Activated T-cell treated with anti-CD3 and anti-CD28 coated beads, Interleukin-2, amount 50 U/mL, for 24 hours (primary cell): Measurements from ENCODE around the gene ATP5MG.
A peak's percentile ranks its signal among the peaks of the same experiment; 100 is the strongest.

Experiments
- DNase-seq: peaks from one replicate; pipeline ENCODE4 v3.0.0-alpha.2; 2020
- H3K27ac Mint-ChIP-seq: 2 replicates; pipeline ENCODE4 v1.8.0; 2020; ENCODE audit warnings: mild to moderate bottlenecking, mixed read lengths
- H3K27me3 Mint-ChIP-seq: 2 replicates; pipeline ENCODE4 v1.8.0; 2020; ENCODE audit warnings: mixed read lengths
- H3K36me3 Mint-ChIP-seq: 2 replicates; pipeline ENCODE4 v1.8.0; 2020; ENCODE audit warnings: low read depth, mixed read lengths
- H3K4me1 Mint-ChIP-seq: 2 replicates; pipeline ENCODE4 v1.8.0; 2020; ENCODE audit warnings: low read depth, mixed read lengths
- H3K4me3 Mint-ChIP-seq: 2 replicates; pipeline ENCODE4 v1.8.0; 2020; ENCODE audit warnings: mild to moderate bottlenecking, moderate library complexity, mixed read lengths
- H3K9me3 Mint-ChIP-seq: 2 replicates; pipeline ENCODE4 v1.8.0; 2020; ENCODE audit warnings: mixed read lengths

ATP5MG gene

GRCh38 chr11:118442908-118443589, 41.6 kb downstream of the ATP5MG start:
- H3K27me3 Mint-ChIP-seq: no peaks in the 10 kb centered on the region
- H3K36me3 Mint-ChIP-seq: peaks cover 81% of the 10 kb centered on the region
- peak overlapping the region; percentile 68 for H3K4me3 Mint-ChIP-seq
- DNase-seq: no peak
- H3K9me3 Mint-ChIP-seq: no peaks in the 10 kb centered on the region
- peak overlapping the region; percentile 94 for H3K27ac Mint-ChIP-seq
- H3K4me1 Mint-ChIP-seq: peaks cover 93% of the 10 kb centered on the region

- H3K27ac Mint-ChIP-seq: peak overlapping the region; percentile 94
- H3K4me1 Mint-ChIP-seq: peaks cover 97% of the 10 kb centered on the region
- H3K4me3 Mint-ChIP-seq: peak overlapping the region; percentile 68
- no peaks in the 10 kb centered on the region for H3K27me3 Mint-ChIP-seq
- H3K9me3 Mint-ChIP-seq: no peaks in the 10 kb centered on the region
- no peak for DNase-seq
- H3K36me3 Mint-ChIP-seq: peaks cover 84% of the 10 kb centered on the region
Observed at GRCh38 chr11:118443590-118444218, 42.3 kb downstream of the ATP5MG start.

- H3K36me3 Mint-ChIP-seq: peaks cover 76% of the 10 kb centered on the region
- peaks cover 81% of the 10 kb centered on the region for H3K4me1 Mint-ChIP-seq
- peak overlapping the region; percentile 32 for H3K4me3 Mint-ChIP-seq
- H3K27ac Mint-ChIP-seq: peak overlapping the region; percentile 82
- no peaks in the 10 kb centered on the region for H3K9me3 Mint-ChIP-seq
- no peak for DNase-seq
- H3K27me3 Mint-ChIP-seq: no peaks in the 10 kb centered on the region
Observed at GRCh38 chr11:118447423-118447822, 46.0 kb downstream of the ATP5MG start.

- Mint-ChIP-seq H3K4me3 (peak overlapping the region; percentile 35), H3K27ac (peak overlapping the region; percentile 82), H3K4me1 (peaks cover 78% of the 10 kb centered on the region), H3K36me3 (peaks cover 76% of the 10 kb centered on the region), H3K9me3 (no peaks in the 10 kb centered on the region), H3K27me3 (no peaks in the 10 kb centered on the region)
- DNase-seq: no peak
Observed at GRCh38 chr11:118448294-118448693, 46.9 kb downstream of the ATP5MG start.

- H3K27me3 Mint-ChIP-seq: no peaks in the 10 kb centered on the region
- no peak overlapping the region for H3K27ac Mint-ChIP-seq
- H3K4me1 Mint-ChIP-seq: peaks cover 78% of the 10 kb centered on the region
- H3K36me3 Mint-ChIP-seq: peaks cover 79% of the 10 kb centered on the region
- H3K4me3 Mint-ChIP-seq: no peak overlapping the region
- DNase-seq: no peak
- no peaks in the 10 kb centered on the region for H3K9me3 Mint-ChIP-seq
Observed at GRCh38 chr11:118449316-118449918, 48.0 kb downstream of the ATP5MG start.

- no peak overlapping the region for H3K4me3 Mint-ChIP-seq
- no peaks in the 10 kb centered on the region for H3K27me3 Mint-ChIP-seq
- peak overlapping the region; percentile 19 for H3K27ac Mint-ChIP-seq
- H3K36me3 Mint-ChIP-seq: peaks cover 74% of the 10 kb centered on the region
- no peak for DNase-seq
- H3K4me1 Mint-ChIP-seq: peaks cover 75% of the 10 kb centered on the region
- no peaks in the 10 kb centered on the region for H3K9me3 Mint-ChIP-seq
Observed at GRCh38 chr11:118450451-118450850, 49.0 kb downstream of the ATP5MG start.
